SK-N-SH (cell line): ENCODE measurements around the gene VIM. TPM values are rescaled to one million over a fixed set of nuclear protein-coding genes. Genes with fewer than 3 reads are reported as not detected.

Experiments used
- CTCF ChIA-PET: fragments of 300-600, 350-600 bp; formaldehyde crosslinking; extraction: SDS; loops from one replicate; lab custom pipeline; 2021; lab: Yijun Ruan, JAX
- POLR2A ChIA-PET: fragments of 350-600 bp; sonication (Branson Sonifier 250); formaldehyde crosslinking; extraction: SDS; loops from one replicate; lab custom pipeline; 2020; ENCODE audit warnings: antibody characterized with exemption, inconsistent platforms; lab: Yijun Ruan, JAX
- DNase-seq: peaks from one replicate; pipeline ENCODE4 v3.0.0; 2012
- H2AFZ ChIP-seq: fragments of 200-600 bp; sonication (generic); 2 replicates; pipeline ENCODE4 v1.8.1; 2016; ENCODE audit warnings: antibody characterized with exemption, mild to moderate bottlenecking, low read depth
- H3F3A ChIP-seq: fragments of 200-600 bp; sonication (generic); replicated peaks from 2 replicates; pipeline ENCODE3; 2016; ENCODE audit warnings: antibody characterized with exemption, mild to moderate bottlenecking; ENCODE audit not compliant: insufficient read depth
- H3K27ac ChIP-seq, 2 experiments: fragments of 200-500 bp in 1 of 2; fragments of 200-600 bp in 1 of 2; sonication (Bioruptor generic) in 1 of 2; sonication (generic), shearing (Covaris generic) in 1 of 2; 2 replicates each; pipeline versions ENCODE4 v1.5.1 to v1.6.1; 2014 to 2016; ENCODE audit warnings: low read depth in 2 of 2, inconsistent platforms in 1 of 2, low read length in 1 of 2, mild to moderate bottlenecking in 1 of 2, mixed read lengths in 1 of 2
- H3K27me3 ChIP-seq: fragments of 200-600 bp; sonication (generic), shearing (Covaris generic); 2 replicates; pipeline ENCODE4 v1.6.1; 2016; ENCODE audit warnings: mixed run types; ENCODE audit not compliant: insufficient read depth
- H3K36me3 ChIP-seq, 2 experiments: fragments of 200-500 bp in 1 of 2; fragments of 200-600 bp in 1 of 2; sonication (Bioruptor generic) in 1 of 2; sonication (generic) in 1 of 2; replicated peaks in 1 of 2; 2 replicates each; pipeline versions ENCODE3 to v1.5.1; 2014 to 2016; ENCODE audit warnings: low read length in 1 of 2, mild to moderate bottlenecking in 1 of 2; ENCODE audit not compliant: insufficient read depth in 2 of 2, control insufficient read depth in 1 of 2
- H3K4me1 ChIP-seq, 2 experiments: fragments of 200-500 bp in 1 of 2; fragments of 200-600 bp in 1 of 2; sonication (Bioruptor generic) in 1 of 2; sonication (generic), shearing (Covaris generic) in 1 of 2; 2 replicates each; pipeline versions ENCODE4 v1.5.1 to v1.6.1; 2014 to 2016; ENCODE audit warnings: low read depth in 1 of 2, low read length in 1 of 2, mixed run types in 1 of 2; ENCODE audit not compliant: insufficient read depth in 2 of 2, control insufficient read depth in 1 of 2
- H3K4me2 ChIP-seq: fragments of 200-600 bp; sonication (generic), shearing (Covaris generic); 2 replicates; pipeline ENCODE4 v1.6.1; 2017; ENCODE audit warnings: mixed run types
- H3K4me3 ChIP-seq, 2 experiments: fragments of 200-500 bp in 1 of 2; fragments of 200-600 bp in 1 of 2; sonication (Bioruptor generic) in 1 of 2; sonication (generic), shearing (Covaris generic) in 1 of 2; 2 replicates each; pipeline versions ENCODE4 v1.5.1 to v1.8.1; 2014 to 2016; ENCODE audit warnings: low read depth in 2 of 2, inconsistent platforms in 1 of 2, low read length in 1 of 2, mild to moderate bottlenecking in 1 of 2, mixed read lengths in 1 of 2, moderate library complexity in 1 of 2
- H3K79me2 ChIP-seq: fragments of 200-600 bp; sonication (generic); 2 replicates; pipeline ENCODE4 v1.8.1; 2017; ENCODE audit warnings: mild to moderate bottlenecking; ENCODE audit not compliant: insufficient read depth
- H3K9ac ChIP-seq: fragments of 200-600 bp; sonication (generic); 2 replicates; pipeline ENCODE4 v1.6.1; 2017; ENCODE audit warnings: mixed run types
- H3K9me2 ChIP-seq: fragments of 200-600 bp; sonication (generic); 2 replicates; pipeline ENCODE4 v1.6.1; 2017; ENCODE audit warnings: mixed run types
- H3K9me3 ChIP-seq: fragments of 200-600 bp; sonication (generic); 2 replicates; pipeline ENCODE4 v1.6.1; 2017; ENCODE audit warnings: mixed run types, mild to moderate bottlenecking, moderate library complexity
- H4K20me1 ChIP-seq: fragments of 200-600 bp; sonication (generic); 2 replicates; pipeline ENCODE4 v1.6.1; 2017; ENCODE audit warnings: mild to moderate bottlenecking, mixed run types; ENCODE audit not compliant: insufficient read depth
- CHD2 ChIP-seq: fragments of 150-350 bp; IDR thresholded peaks from 2 replicates; pipeline ENCODE4 v1.6.1; 2018; ENCODE audit warnings: low read length; ENCODE audit not compliant: partially characterized antibody
- EZH2phosphoT487 ChIP-seq: fragments of 200-600 bp; sonication (generic); IDR thresholded peaks from 2 replicates; pipeline ENCODE4 v1.6.1; 2017; ENCODE audit warnings: low read depth, mixed run types, mild to moderate bottlenecking, antibody characterized with exemption, moderate library complexity, borderline replicate concordance
- FOXJ3 ChIP-seq: sonication (generic); formaldehyde crosslinking; IDR thresholded peaks from 2 replicates; pipeline ENCODE4 v1.5.1; 2020; ENCODE audit warnings: mild to moderate bottlenecking, missing genetic modification reagents
- FOXM1 ChIP-seq: IDR thresholded peaks from 2 replicates; pipeline ENCODE4 v1.4.0; 2012; ENCODE audit warnings: low read depth, mild to moderate bottlenecking
- GABPA ChIP-seq: IDR thresholded peaks from 2 replicates; pipeline ENCODE4 v1.4.0; 2012; ENCODE audit warnings: low read depth, mild to moderate bottlenecking
- GATA2 ChIP-seq: sonication (generic); formaldehyde crosslinking; IDR thresholded peaks from 2 replicates; pipeline ENCODE4 v1.5.0; 2020; ENCODE audit warnings: mild to moderate bottlenecking, missing genetic modification reagents
- JUND ChIP-seq: IDR thresholded peaks from 2 replicates; pipeline ENCODE4 v1.4.0; 2012
- MXI1 ChIP-seq: IDR thresholded peaks from 2 replicates; pipeline ENCODE4 v1.6.1; 2012; ENCODE audit warnings: mild to moderate bottlenecking, low read depth, low read length, improper control_type of control experiment
- POLR2AphosphoS5 ChIP-seq: IDR thresholded peaks from 2 replicates; pipeline ENCODE4 v1.6.1; 2012; ENCODE audit warnings: low read depth, low read length
- RCOR1 ChIP-seq: fragments of 150-350 bp; IDR thresholded peaks from 2 replicates; pipeline ENCODE4 v1.6.1; 2017; ENCODE audit warnings: antibody characterized with exemption, low read length
- RFX5 ChIP-seq: IDR thresholded peaks from 2 replicates; pipeline ENCODE4 v1.6.1; 2012; ENCODE audit warnings: mild to moderate bottlenecking, improper control_type of control experiment, low read length
- TEAD4 ChIP-seq: IDR thresholded peaks from 2 replicates; pipeline ENCODE4 v1.4.0; 2012; ENCODE audit warnings: mild to moderate bottlenecking, borderline replicate concordance; ENCODE audit not compliant: insufficient read depth
- YY1 ChIP-seq: IDR thresholded peaks from 2 replicates; pipeline ENCODE4 v1.4.0; 2012; ENCODE audit warnings: low read depth, mild to moderate bottlenecking
- WGBS: methylation state at CpG from one replicate; pipeline ENCODE4 v1.1.6; 2017; ENCODE audit warnings: low lambda C conversion rate; 5-methylcytosine and 5-hydroxymethylcytosine counted together
- polyA plus RNA-seq, 3 experiments: library from polyadenylated mRNA; depleted of rRNA; stranded (reverse); fragments of >200 nt; gene quantifications; 2 replicates each; pipeline ENCODE4 v1.2.3, GENCODE V29; 2012
- TF ChIP-seq, protein P1 (sequence below): IDR thresholded peaks from 2 replicates; pipeline ENCODE4 v1.4.0; 2012; ENCODE audit warnings: low read depth, borderline replicate concordance
- TF ChIP-seq, protein P2 (sequence below): fragments of 150-350 bp; IDR thresholded peaks from 2 replicates; pipeline ENCODE4 v1.6.1; 2017; ENCODE audit warnings: antibody characterized with exemption, low read length, low read depth, borderline replicate concordance
- TF ChIP-seq, protein P3 (sequence below): IDR thresholded peaks from 2 replicates; pipeline ENCODE4 v1.4.0; 2012; ENCODE audit warnings: low read depth
- TF ChIP-seq, protein P4 (sequence below): fragments of 200-600 bp; sonication (generic); IDR thresholded peaks from 2 replicates; pipeline ENCODE4 v1.6.1; 2017; ENCODE audit warnings: antibody characterized with exemption, mild to moderate bottlenecking, moderate library complexity

The VIM gene
- polyA plus RNA-seq, 1 of the 3 experiments (the other 2 are of a cell fraction) = 5,016 TPM

DNA sequence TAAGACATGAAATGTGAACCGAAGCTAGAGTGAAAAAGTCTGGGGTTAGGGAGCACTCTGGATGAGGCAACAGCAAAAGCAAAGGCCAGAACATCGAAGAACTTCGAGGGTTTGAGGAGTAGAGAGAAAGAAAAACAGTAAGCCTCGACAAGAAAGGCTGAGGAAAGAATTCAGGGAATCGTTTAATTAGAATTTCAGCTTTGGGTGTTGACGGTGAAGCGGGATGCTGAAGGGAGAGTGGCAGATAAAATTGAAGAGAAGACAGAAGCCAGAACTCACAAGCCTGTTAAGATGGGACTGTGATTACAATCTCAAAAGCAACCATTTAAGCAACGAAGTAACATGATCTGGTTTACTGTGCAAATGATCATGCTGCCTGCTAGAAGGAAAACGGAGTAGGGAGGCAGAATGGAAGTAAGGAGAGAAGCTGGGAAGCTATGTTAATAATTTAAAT is 28.7 kb upstream of the VIM start (continued):
- no peak for TF ChIP-seq FOXM1
- TF ChIP-seq MXI1 = peak; percentile 10; the same call in 1 of the 2 replicates
- peak; percentile 38; the same call in 1 of the 2 replicates for TF ChIP-seq YY1
- TF ChIP-seq POLR2AphosphoS5 = peak; percentile 78
- no peak for TF ChIP-seq EZH2phosphoT487
- TF ChIP-seq, protein P1, sequence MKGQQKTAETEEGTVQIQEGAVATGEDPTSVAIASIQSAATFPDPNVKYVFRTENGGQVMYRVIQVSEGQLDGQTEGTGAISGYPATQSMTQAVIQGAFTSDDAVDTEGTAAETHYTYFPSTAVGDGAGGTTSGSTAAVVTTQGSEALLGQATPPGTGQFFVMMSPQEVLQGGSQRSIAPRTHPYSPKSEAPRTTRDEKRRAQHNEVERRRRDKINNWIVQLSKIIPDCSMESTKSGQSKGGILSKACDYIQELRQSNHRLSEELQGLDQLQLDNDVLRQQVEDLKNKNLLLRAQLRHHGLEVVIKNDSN = no peak
- TF ChIP-seq, protein P2, sequence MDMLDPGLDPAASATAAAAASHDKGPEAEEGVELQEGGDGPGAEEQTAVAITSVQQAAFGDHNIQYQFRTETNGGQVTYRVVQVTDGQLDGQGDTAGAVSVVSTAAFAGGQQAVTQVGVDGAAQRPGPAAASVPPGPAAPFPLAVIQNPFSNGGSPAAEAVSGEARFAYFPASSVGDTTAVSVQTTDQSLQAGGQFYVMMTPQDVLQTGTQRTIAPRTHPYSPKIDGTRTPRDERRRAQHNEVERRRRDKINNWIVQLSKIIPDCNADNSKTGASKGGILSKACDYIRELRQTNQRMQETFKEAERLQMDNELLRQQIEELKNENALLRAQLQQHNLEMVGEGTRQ = no peak
- TF ChIP-seq RFX5 = no peak
- TF ChIP-seq CHD2 = peak; percentile 25

DNA sequence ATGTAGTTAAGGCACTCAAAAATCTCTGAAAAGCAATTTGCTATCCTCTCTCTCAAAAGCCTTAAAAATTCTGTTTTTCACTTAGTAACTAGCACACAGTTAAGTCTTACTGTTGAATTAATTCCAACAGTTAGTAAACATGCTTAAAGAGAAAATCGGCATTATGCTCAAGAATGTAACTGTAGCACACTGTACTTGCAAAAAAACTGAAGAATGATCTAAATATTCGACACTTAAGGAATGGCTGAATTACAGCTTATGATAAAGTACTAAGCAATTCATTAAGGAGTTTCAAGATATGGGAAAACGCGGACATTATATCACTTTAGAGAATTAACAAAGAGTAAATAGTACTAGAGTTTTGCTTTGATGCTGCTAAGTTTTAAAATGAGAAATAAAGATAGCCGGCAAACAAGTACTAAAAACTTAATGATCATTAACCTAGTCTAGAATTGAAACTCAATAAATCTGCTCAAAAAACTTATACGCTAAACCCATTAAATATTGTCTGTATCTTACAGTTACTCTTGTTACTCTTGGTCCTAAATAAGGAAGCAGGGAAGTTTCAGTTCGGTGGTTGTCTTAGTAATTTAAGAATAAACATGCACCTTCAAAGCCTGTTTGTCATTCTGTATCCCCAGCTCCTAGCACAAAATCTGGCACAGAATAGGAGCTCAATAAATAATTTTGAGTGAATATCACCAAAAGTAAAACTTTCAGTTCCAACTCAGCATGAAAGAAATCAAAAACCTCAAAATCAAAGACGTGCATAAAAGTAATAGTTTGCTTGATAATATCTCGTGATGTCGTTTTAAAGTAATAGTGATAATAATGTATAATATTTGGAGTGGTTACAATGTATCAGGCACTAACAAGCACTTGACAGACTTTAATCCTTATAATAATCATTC is 27.8 kb upstream of the VIM start:
- Histone ChIP-seq H3K27me3 (no peaks in the 10 kb centered on the region), H3K27ac (peak overlapping the region; percentile 98 to 99), H3K4me3 (peak overlapping the region; percentile 64 to 76), H4K20me1 (no peaks in the 10 kb centered on the region), H3K36me3 (no peaks in the 10 kb centered on the region), H2AFZ (0 out of 2 replicates have a peak overlapping the region, but pooled peaks have one; percentile 75), H3K9me2 (no peaks in the 10 kb centered on the region), H3K4me1 (peaks cover 9 to 16% of the 10 kb centered on the region in 2 experiments; a peak in 3 of 4 replicates), H3K9ac (peak overlapping the region; percentile 97), H3K4me2 (peak overlapping the region; percentile 87), H3K9me3 (no peaks in the 10 kb centered on the region), H3F3A (peaks cover 29% of the 10 kb centered on the region), H3K79me2 (peaks cover 41% of the 10 kb centered on the region)
- TF ChIP-seq, protein P3, sequence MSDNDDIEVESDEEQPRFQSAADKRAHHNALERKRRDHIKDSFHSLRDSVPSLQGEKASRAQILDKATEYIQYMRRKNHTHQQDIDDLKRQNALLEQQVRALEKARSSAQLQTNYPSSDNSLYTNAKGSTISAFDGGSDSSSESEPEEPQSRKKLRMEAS = no peak
- TF ChIP-seq GABPA (no peak), JUND (no peak), TEAD4 (no peak), RCOR1 (no peak), GATA2 (CRISPR knock-in tag) (no peak), FOXM1 (no peak), FOXJ3 (no peak)
- TF ChIP-seq, protein P4, sequence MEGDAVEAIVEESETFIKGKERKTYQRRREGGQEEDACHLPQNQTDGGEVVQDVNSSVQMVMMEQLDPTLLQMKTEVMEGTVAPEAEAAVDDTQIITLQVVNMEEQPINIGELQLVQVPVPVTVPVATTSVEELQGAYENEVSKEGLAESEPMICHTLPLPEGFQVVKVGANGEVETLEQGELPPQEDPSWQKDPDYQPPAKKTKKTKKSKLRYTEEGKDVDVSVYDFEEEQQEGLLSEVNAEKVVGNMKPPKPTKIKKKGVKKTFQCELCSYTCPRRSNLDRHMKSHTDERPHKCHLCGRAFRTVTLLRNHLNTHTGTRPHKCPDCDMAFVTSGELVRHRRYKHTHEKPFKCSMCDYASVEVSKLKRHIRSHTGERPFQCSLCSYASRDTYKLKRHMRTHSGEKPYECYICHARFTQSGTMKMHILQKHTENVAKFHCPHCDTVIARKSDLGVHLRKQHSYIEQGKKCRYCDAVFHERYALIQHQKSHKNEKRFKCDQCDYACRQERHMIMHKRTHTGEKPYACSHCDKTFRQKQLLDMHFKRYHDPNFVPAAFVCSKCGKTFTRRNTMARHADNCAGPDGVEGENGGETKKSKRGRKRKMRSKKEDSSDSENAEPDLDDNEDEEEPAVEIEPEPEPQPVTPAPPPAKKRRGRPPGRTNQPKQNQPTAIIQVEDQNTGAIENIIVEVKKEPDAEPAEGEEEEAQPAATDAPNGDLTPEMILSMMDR = no peak
- TF ChIP-seq, protein P1 = no peak
- CTCF ChIA-PET = interaction anchor here (1.2 to 2.3 kb wide), 6 partner anchors 12 to 358 kb away, joined by 3 to 9 read pairs (median 6); no protein-coding TSS in a partner anchor
- POLR2A ChIA-PET = interaction anchor here (0.6 to 1.6 kb wide), 4 partner anchors 29 to 1459 kb away, joined by 3 to 13 read pairs (median 4); no protein-coding TSS in a partner anchor
- 29% methylated on average over 10 of the region's 10 CpGs for whole genome bisulfite sequencing
- DNase-seq = no peak
